ENCODE results near the gene UNKL. TPM values are rescaled to one million over a fixed set of nuclear protein-coding genes. Genes with fewer than 3 reads are reported as not detected.

UNKL gene
- total RNA-seq, 1 donor from 2014 or later, result 19.9 TPM

- Histone ChIP-seq H3K4me3 (no peak overlapping the region), H3K36me3 (no peaks in the 10 kb centered on the region), H3K27ac (no peak overlapping the region), H3K4me1 (peaks cover 8% of the 10 kb centered on the region), H3K27me3 (peaks cover 9% of the 10 kb centered on the region), H3K9me3 (no peaks in the 10 kb centered on the region)
- DNase-seq, result no peak
- no peak for TF ChIP-seq CTCF (IDR thresholded peaks at IDR 0.05)
- intact Hi-C loops (cut with DNase I), result no loop called here
- ATAC-seq, result no peak
Measured at GRCh38 chr16:1340730-1341494, 73.6 kb downstream of the UNKL start.

- ATAC-seq, result no peak
- no peaks in the 10 kb centered on the region for H3K36me3 ChIP-seq
- peaks cover 13% of the 10 kb centered on the region for H3K4me1 ChIP-seq
- no peak overlapping the region for H3K4me3 ChIP-seq
- H3K9me3 ChIP-seq, result no peaks in the 10 kb centered on the region
- DNase-seq, result no peak
- peaks cover 27% of the 10 kb centered on the region for H3K27me3 ChIP-seq
- H3K27ac ChIP-seq, result no peak overlapping the region
- TF ChIP-seq CTCF (IDR thresholded peaks at IDR 0.05), result no peak
- intact Hi-C loops (cut with DNase I), result no loop called here
Measured at GRCh38 chr16:1338855-1339675, 75.4 kb downstream of the UNKL start.

- Histone ChIP-seq H3K36me3 (no peaks in the 10 kb centered on the region), H3K27me3 (peaks cover 33% of the 10 kb centered on the region), H3K9me3 (no peaks in the 10 kb centered on the region), H3K27ac (no peak overlapping the region), H3K4me1 (peaks cover 16% of the 10 kb centered on the region), H3K4me3 (no peak overlapping the region)
- intact Hi-C loops (cut with DNase I), result no loop called here
- DNase-seq (no peak), ATAC-seq (no peak)
- peak; percentile 18 for TF ChIP-seq CTCF (IDR thresholded peaks at IDR 0.05)
Measured at GRCh38 chr16:1338119-1338730, 76.3 kb downstream of the UNKL start.

DNA sequence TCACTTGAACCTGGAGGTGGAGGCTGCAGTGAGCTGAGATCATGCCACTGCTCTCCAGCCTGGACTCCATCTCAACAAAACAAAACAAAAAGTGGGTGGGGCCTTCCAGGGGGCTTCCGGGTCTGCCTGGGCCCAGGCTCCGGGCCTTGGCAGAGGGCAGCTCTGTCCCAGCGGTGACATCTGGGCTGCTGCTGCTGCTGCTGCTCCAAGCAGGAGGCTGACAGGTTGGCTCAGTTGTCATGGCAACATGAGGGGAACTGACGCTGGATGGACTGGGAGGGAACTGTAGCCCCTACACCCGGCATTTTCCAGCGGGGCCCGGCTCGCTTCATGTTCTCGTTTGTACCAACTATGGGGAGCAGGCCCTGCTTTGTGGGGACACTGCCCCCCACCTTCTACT is 77.0 kb downstream of the UNKL start:
- DNase-seq (no peak), ATAC-seq (no peak)
- no peak overlapping the region for H3K27ac ChIP-seq
- no peak for TF ChIP-seq CTCF (IDR thresholded peaks at IDR 0.05)
- H3K4me3 ChIP-seq, result no peak overlapping the region
- no peaks in the 10 kb centered on the region for H3K36me3 ChIP-seq
- H3K9me3 ChIP-seq, result no peaks in the 10 kb centered on the region
- H3K4me1 ChIP-seq, result peaks cover 21% of the 10 kb centered on the region
- peaks cover 40% of the 10 kb centered on the region for H3K27me3 ChIP-seq
- intact Hi-C loops (cut with DNase I), result no loop called here

- Histone ChIP-seq H3K27ac (no peak overlapping the region), H3K9me3 (no peaks in the 10 kb centered on the region), H3K4me1 (peaks cover 26% of the 10 kb centered on the region), H3K36me3 (no peaks in the 10 kb centered on the region), H3K4me3 (no peak overlapping the region), H3K27me3 (peaks cover 49% of the 10 kb centered on the region)
- intact Hi-C loops (cut with DNase I), result no loop called here
- ATAC-seq (no peak), DNase-seq (no peak)
- no peak for TF ChIP-seq CTCF (IDR thresholded peaks at IDR 0.05)
Measured at GRCh38 chr16:1336619-1337018, 77.9 kb downstream of the UNKL start.
